ENCODE measurements around the gene PCDHA1.
"Not testable (repeated sequence)": the region's sequence is repeated elsewhere in the genome, so short reads cannot be mapped to it uniquely, and the experiment has no call there.

Gene PCDHA1

GRCh38 chr5:140855772-140856674 lies 70.1 kb downstream of the PCDHA1 start, which contains the start of gene PCDHA10:
TSS of gene PCDHA10 (plus strand) at chr5:140855897. CDS start at chr5:140856049, 152 bp downstream.
- no peak for DNase-seq

GRCh38 chr5:140857177-140857986 lies 71.4 kb downstream of the PCDHA1 start:
- DNase-seq, result no peak

GRCh38 chr5:140857987-140858240 lies 72.0 kb downstream of the PCDHA1 start:
- no peak for DNase-seq

GRCh38 chr5:140862441-140863295 lies 76.7 kb downstream of the PCDHA1 start:
- DNase-seq, result no peak

- no peak for DNase-seq
Observed at GRCh38 chr5:140868721-140869554, 83.0 kb downstream of the PCDHA1 start, which contains the start of gene PCDHA11. TSS of gene PCDHA11 (plus strand) at chr5:140868957. CDS start at chr5:140869104, 147 bp downstream.

GRCh38 chr5:140869555-140869886 lies 83.6 kb downstream of the PCDHA1 start:
- DNase-seq, result no peak

GRCh38 chr5:140870221-140871201 lies 84.6 kb downstream of the PCDHA1 start:
- DNase-seq, result no peak

- DNase-seq, result no peak
Observed at GRCh38 chr5:140875085-140876065, 89.4 kb downstream of the PCDHA1 start, which contains the start of gene PCDHA12. TSS of gene PCDHA12 (plus strand) at chr5:140875308. CDS start at chr5:140875473, 165 bp downstream.

GRCh38 chr5:140876541-140877261 lies 90.8 kb downstream of the PCDHA1 start:
- DNase-seq, result not testable (repeated sequence)

GRCh38 chr5:140877262-140877581 lies 91.3 kb downstream of the PCDHA1 start:
- DNase-seq, result no peak

GRCh38 chr5:140881889-140882590 lies 96.1 kb downstream of the PCDHA1 start, which contains the start of gene PCDHA13:
TSS of gene PCDHA13 (plus strand) at chr5:140882124. CDS start at chr5:140882269, 145 bp downstream.
- no peak for DNase-seq

- DNase-seq, result no peak
Observed at GRCh38 chr5:140882591-140882899, 96.6 kb downstream of the PCDHA1 start.

GRCh38 chr5:140883373-140883772 lies 97.4 kb downstream of the PCDHA1 start:
- no peak for DNase-seq

- no peak for DNase-seq
Observed at GRCh38 chr5:140883927-140884697, 98.2 kb downstream of the PCDHA1 start.

GRCh38 chr5:140916325-140916724 lies 130.4 kb downstream of the PCDHA1 start:
- no peak for DNase-seq

GRCh38 chr5:140923601-140924000 lies 137.7 kb downstream of the PCDHA1 start:
- DNase-seq, result no peak

- no peak for DNase-seq
Observed at GRCh38 chr5:140925806-140926442, 140.0 kb downstream of the PCDHA1 start, which contains the start of gene PCDHAC1. TSS of gene PCDHAC1 (plus strand) at chr5:140926299. CDS start at chr5:140926893, 594 bp downstream.

Data from femur (tissue), 1 donor.